ENCODE results near the gene TRAPPC10. TPM values are rescaled to one million over a fixed set of nuclear protein-coding genes. Genes with fewer than 3 reads are reported as not detected.

TRAPPC10 gene
- total RNA-seq (2021; fragmentation: NEBNext Ultra II Directional; extraction: Animal tissue kit (Norgen Biotek cat#: 25700)): 29.8 and 31.0 TPM in 2 replicates
- polyA plus RNA-seq (2011; rRNA removed): 18.5 and 22.7 TPM in 2 replicates
- 18.0 TPM for polyA plus RNA-seq (2011; cell fraction: cytosol; rRNA removed)
- polyA plus RNA-seq (2011; cell fraction: nucleus; rRNA removed): 51.7 TPM
- polyA plus RNA-seq (2012, experiment 1 of 2): 16.4 to 22.2 TPM (median 19.2 TPM) in 4 replicates
- 4.7 TPM for polyA plus RNA-seq (2012, experiment 2 of 2)
- 14.6 TPM for polyA plus RNA-seq (2013, experiment 1 of 2)
- polyA plus RNA-seq (2013, experiment 2 of 2): 15.8 TPM
- 35.8 and 36.3 TPM in 2 replicates for polyA minus RNA-seq (2011; rRNA and poly(A)+ RNA removed)
- polyA minus RNA-seq (2011; cell fraction: cytosol; rRNA and poly(A)+ RNA removed): 17.6 TPM
- polyA minus RNA-seq (2011; cell fraction: nucleus; rRNA and poly(A)+ RNA removed): 42.6 TPM
- long read RNA-seq, experiment 1, partial matches to known transcripts: 5 of 14 reads
- long read RNA-seq, experiment 1, other reads (novel, unspliced or antisense): 7 of 14 reads
- long read RNA-seq, experiment 2, partial matches to known transcripts: 0 of 1 reads
- long read RNA-seq, experiment 2, other reads (novel, unspliced or antisense): 1 of 1 reads

DNA sequence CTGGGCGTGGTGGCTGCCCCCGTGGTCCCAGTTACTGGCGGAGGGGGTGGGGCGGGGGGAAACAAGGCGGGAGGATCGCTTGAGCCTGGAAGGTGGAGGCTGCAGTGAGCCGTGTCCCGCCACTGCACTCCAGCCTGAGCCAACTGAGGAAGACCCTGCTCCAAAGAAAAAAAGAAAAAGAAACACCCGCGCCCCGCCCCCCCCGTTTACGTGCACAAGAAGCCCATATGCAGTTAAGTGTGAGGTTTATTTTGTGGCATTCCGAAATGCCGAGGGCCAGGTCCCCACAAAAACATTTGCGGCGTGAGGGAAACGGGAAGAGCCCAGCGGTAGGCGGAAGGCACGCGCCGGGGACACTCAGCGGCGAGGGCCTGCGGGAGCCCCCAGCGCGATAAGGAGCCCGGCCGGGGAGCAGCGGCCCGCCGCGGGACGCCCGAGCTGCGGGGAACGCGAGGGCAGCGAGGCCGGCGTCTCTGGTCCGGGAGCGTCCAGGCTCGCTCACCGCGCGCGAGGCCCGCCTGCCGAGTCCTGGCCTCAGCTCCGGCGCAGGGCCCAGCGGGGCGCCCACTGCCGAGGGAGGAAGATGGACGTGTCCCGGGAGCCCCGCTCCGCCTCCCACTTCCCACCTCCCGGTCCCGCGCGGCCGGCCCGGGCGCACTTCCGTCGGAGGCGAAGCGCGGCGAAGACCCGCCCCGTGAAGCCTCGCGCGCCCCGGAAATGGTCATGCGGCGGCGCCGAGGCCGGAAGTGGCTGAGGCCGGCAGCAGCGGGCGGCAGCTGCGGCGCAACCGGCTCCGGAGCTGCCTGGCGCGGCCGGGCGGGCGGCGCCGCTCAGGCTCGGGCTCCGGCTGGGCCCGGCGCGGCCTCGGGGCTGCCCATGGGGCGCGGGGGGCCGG lies at the start of gene TRAPPC10:
Gene TRAPPC10 (plus strand): TSS at position 731 of the 895 bp plus-strand sequence. CDS start 185 bp downstream, outside the sequence.
- H3K23ac ChIP-seq (ENCODE audit: insufficient read length): no peak within 1 kb of the TSS
- H2AFZ ChIP-seq (ENCODE audit: low read length): no peak within 1 kb of the TSS
- H2BK5ac ChIP-seq (ENCODE audit: low read depth, low read length): peak within 1 kb of the TSS; percentile 8; the same call in 1 of the 2 replicates
- H3K56ac ChIP-seq (replicated peaks; ENCODE audit: insufficient read length, low read depth, low read length): peak within 1 kb of the TSS; percentile 90
- peak within 1 kb of the TSS; percentile 83 to 98 (median 86) for H3K9ac ChIP-seq (replicated peaks in 1 of 4; ENCODE audit: extremely low read depth in 1 of 4, low read depth in 3 of 4, low read length in 3 of 4)
- H3K4me3 ChIP-seq (ENCODE audit: extremely low read depth in 1 of 4, insufficient read depth in 2 of 4, low read depth in 3 of 4, low read length in 4 of 4): peak within 1 kb of the TSS; percentile 76 to 92 (median 85)
- peaks cover 3% of the 10 kb centered on the region; the same call in 1 of the 2 replicates for H3K23me2 ChIP-seq (ENCODE audit: low read depth, low read length)
- peak within 1 kb of the TSS; percentile 32; the same call in 1 of the 2 replicates for H3K18ac ChIP-seq (ENCODE audit: extremely low read depth, low read length)
- no peak within 1 kb of the TSS for H3K14ac ChIP-seq (ENCODE audit: insufficient read length)
- H2BK20ac ChIP-seq (ENCODE audit: low read length): no peak within 1 kb of the TSS
- H4K5ac ChIP-seq (ENCODE audit: insufficient read length, low read depth, low read length): peak within 1 kb of the TSS; percentile 62
- H3K36me3 ChIP-seq (ENCODE audit: control insufficient read depth in 2 of 4, insufficient read depth in 4 of 4, low read length in 3 of 4): no peaks in the 10 kb centered on the region
- no peak within 1 kb of the TSS for H2BK12ac ChIP-seq (ENCODE audit: low read depth, low read length)
- H3K4me2 ChIP-seq (ENCODE audit: insufficient read depth in 1 of 2, low read depth in 2 of 2, low read length in 2 of 2): peak within 1 kb of the TSS; percentile 73 to 90
- 1% methylated on average over 69 of the region's 107 CpGs; no CpG with 5 or more reads in 1 of the 2 experiments for WGBS, 2 experiments (ENCODE audit: extremely low coverage in 1 of 2, insufficient coverage in 1 of 2, insufficient read length in 1 of 2, insufficient replicate concordance in 2 of 2, low coverage in 1 of 2, low lambda C conversion rate in 2 of 2, missing lambda C conversion rate in 1 of 2)
- H3K27me3 ChIP-seq (replicated peaks in 1 of 4; ENCODE audit: control insufficient read depth in 3 of 4, extremely low read depth in 1 of 4, insufficient read depth in 3 of 4, low read length in 3 of 4): no peaks in the 10 kb centered on the region
- H3K79me2 ChIP-seq (ENCODE audit: control insufficient read depth in 1 of 2, insufficient read depth in 2 of 2, low read length in 2 of 2): peaks cover 25 to 38% of the 10 kb centered on the region in 2 experiments
- peaks cover 7 to 9% of the 10 kb centered on the region in 2 experiments for H4K20me1 ChIP-seq (replicated peaks in 1 of 2; ENCODE audit: control insufficient read depth in 1 of 2, insufficient read depth in 2 of 2, low read length in 2 of 2)
- POLR2A ChIA-PET (ENCODE audit: partially characterized antibody): interaction anchor here (0.9 to 1.6 kb wide), 5 partner anchors 9 to 31 kb away, joined by 3 to 6 read pairs (median 4); no protein-coding TSS in a partner anchor
- DNase-seq (ENCODE audit: low read depth in 1 of 2, low spot score in 2 of 2) (peak in 1 of 2 experiments; percentile 85), FAIRE-seq (no peak)
- no peak within 1 kb of the TSS for H2AK5ac ChIP-seq (ENCODE audit: low read depth, low read length)
- no peaks in the 10 kb centered on the region for H3K9me3 ChIP-seq (ENCODE audit: insufficient read depth in 2 of 2, low read depth in 1 of 2, low read length in 1 of 2)
- no peak within 1 kb of the TSS for H2BK15ac ChIP-seq (ENCODE audit: low read length)
- H3K4ac ChIP-seq (replicated peaks; ENCODE audit: insufficient read length, low read depth, low read length): no peak within 1 kb of the TSS
- no peak within 1 kb of the TSS for H4K91ac ChIP-seq (replicated peaks; ENCODE audit: insufficient read length, low read length)
- peak within 1 kb of the TSS; percentile 97 for H4K8ac ChIP-seq (ENCODE audit: extremely low read depth, insufficient read depth, low read length)
- H3K4me1 ChIP-seq (replicated peaks in 1 of 4; ENCODE audit: control insufficient read depth in 3 of 4, insufficient read depth in 4 of 4, low read length in 3 of 4): peaks cover 4 to 12% (median 8%) of the 10 kb centered on the region in 4 experiments; a peak in 5 of 7 replicates
- no peak within 1 kb of the TSS for H2BK120ac ChIP-seq (replicated peaks; ENCODE audit: low read depth, low read length)
- H3K27ac ChIP-seq (ENCODE audit: low read depth, low read length): peak within 1 kb of the TSS; percentile 80
- CTCF ChIA-PET (ENCODE audit: partially characterized antibody): no interaction called here
- peaks cover 4% of the 10 kb centered on the region for H3K79me1 ChIP-seq (ENCODE audit: low read depth, low read length)
- no peak for TF ChIP-seq POU5F1 (IDR thresholded peaks at IDR 0.05; ENCODE audit: low read depth, low read length)
- no peak for TF ChIP-seq NRF1 (IDR thresholded peaks at IDR 0.05; ENCODE audit: low read depth, low read length)
- peak; percentile 49 for TF ChIP-seq MAX (IDR thresholded peaks at IDR 0.05)
- TF ChIP-seq SIN3A (conservative IDR thresholded peaks at IDR 0.05 in 1 of 2, IDR thresholded peaks at IDR 0.05 in 1 of 2; ENCODE audit: low read depth in 1 of 2, low read length in 2 of 2): no peak; a peak in 1 of 4 replicates
- no peak for TF ChIP-seq KDM1A (IDR thresholded peaks at IDR 0.05; ENCODE audit: borderline replicate concordance, low read length)
- TF ChIP-seq YY1 (IDR thresholded peaks at IDR 0.05; ENCODE audit: low read depth, low read length): no peak
- TF ChIP-seq TAF7 (optimal IDR thresholded peaks at IDR 0.05; ENCODE audit: borderline replicate concordance, low read depth, low read length): peak; percentile 55
